OCI-LY7 (cell line): ENCODE results near the gene RPS24. TPM values are rescaled to one million over a fixed set of nuclear protein-coding genes. Genes with fewer than 3 reads are reported as not detected.
"Not testable (repeated sequence)": the region's sequence is repeated elsewhere in the genome, so short reads cannot be mapped to it uniquely, and the experiment has no call there.

Experiments used
- BruUV-seq: library from RNA; stranded (reverse); fragments of 400-500 nt; replicated peaks from 2 replicates; lab custom pipeline; 2021; lab: Mats Ljungman, UMichigan
- CTCF ChIA-PET: fragments of 300-600 bp; sonication (Branson Sonifier 250); formaldehyde crosslinking; loops from one replicate; lab custom pipeline; 2022; ENCODE audit warnings: antibody characterized with exemption; ENCODE audit not compliant: unreplicated experiment; lab: Charles Lee
- POLR2A ChIA-PET: fragments of 300-600 bp; sonication (Branson Sonifier 250); formaldehyde crosslinking; loops from one replicate; lab custom pipeline; 2022; ENCODE audit warnings: antibody characterized with exemption; lab: Charles Lee
- DNase-seq: peaks from one replicate; pipeline ENCODE4 v3.0.0-alpha.2; 2015; ENCODE audit warnings: low spot score
- H2AFZ ChIP-seq: fragments of 200-600 bp; sonication (generic), shearing (Covaris generic); 2 replicates; pipeline ENCODE4 v1.6.1; 2014; ENCODE audit warnings: mild to moderate bottlenecking, antibody characterized with exemption, low read length, moderate library complexity
- H3K27ac ChIP-seq: fragments of 200-600 bp; sonication (generic); 2 replicates; pipeline ENCODE4 v1.5.1; 2014; ENCODE audit warnings: mixed run types, low read depth, mild to moderate bottlenecking, moderate library complexity, low read length, inconsistent platforms; ENCODE audit not compliant: poor library complexity, severe bottlenecking
- H3K36me3 ChIP-seq: fragments of 200-600 bp; sonication (generic); 2 replicates; pipeline ENCODE4 v1.6.1; 2014; ENCODE audit warnings: mild to moderate bottlenecking, antibody characterized with exemption, low read length, moderate library complexity, mixed read lengths; ENCODE audit not compliant: insufficient read depth
- H3K4me1 ChIP-seq: fragments of 200-600 bp; sonication (generic); 2 replicates; pipeline ENCODE4 v1.5.1; 2014; ENCODE audit warnings: mild to moderate bottlenecking, low read length; ENCODE audit not compliant: insufficient read depth, poor library complexity, severe bottlenecking
- H3K4me2 ChIP-seq: fragments of 200-600 bp; sonication (generic); 2 replicates; pipeline ENCODE4 v1.6.1; 2014; ENCODE audit warnings: mild to moderate bottlenecking, low read length
- H3K4me3 ChIP-seq: fragments of 200-600 bp; sonication (generic); 2 replicates; pipeline ENCODE4 v1.5.1; 2014; ENCODE audit warnings: mild to moderate bottlenecking, low read depth, low read length; ENCODE audit not compliant: poor library complexity, severe bottlenecking
- H3K79me2 ChIP-seq: fragments of 200-600 bp; sonication (generic); 2 replicates; pipeline ENCODE4 v1.6.1; 2016; ENCODE audit warnings: low read depth, mild to moderate bottlenecking, low read length, moderate library complexity, mixed read lengths; ENCODE audit not compliant: insufficient read depth
- H3K9me2 ChIP-seq: fragments of 200-600 bp; sonication (generic); 2 replicates; pipeline ENCODE4 v1.6.1; 2016; ENCODE audit warnings: mild to moderate bottlenecking, low read length, mixed read lengths; ENCODE audit not compliant: insufficient read depth
- H3K9me3 ChIP-seq: fragments of 200-600 bp; sonication (generic); 2 replicates; pipeline ENCODE4 v1.6.1; 2014; ENCODE audit warnings: mild to moderate bottlenecking, mixed run types, low read length, mixed read lengths
- H4K20me1 ChIP-seq: fragments of 200-600 bp; sonication (generic); 2 replicates; pipeline ENCODE4 v1.6.1; 2014; ENCODE audit warnings: mild to moderate bottlenecking, antibody characterized with exemption, low read length, moderate library complexity, mixed read lengths; ENCODE audit not compliant: insufficient read depth
- CTCF ChIP-seq: fragments of 200-600 bp; sonication (generic); conservative IDR thresholded peaks from 2 replicates; pipeline ENCODE4 v1.5.1; 2014; ENCODE audit warnings: mild to moderate bottlenecking, antibody characterized with exemption, low read length, moderate library complexity, mixed read lengths
- EZH2phosphoT487 ChIP-seq: fragments of 200-600 bp; sonication (generic); IDR thresholded peaks from 2 replicates; pipeline ENCODE4 v1.6.1; 2018; ENCODE audit warnings: low read depth, borderline replicate concordance, mild to moderate bottlenecking, mixed run types, antibody characterized with exemption, low read length, moderate library complexity, mixed read lengths
- intact Hi-C: fragments of 100-400 bp; cut with micrococcal nuclease; formaldehyde crosslinking; loops from one replicate; pipeline ENCODE4 v1.10.0; 2022; ENCODE audit not compliant: unreplicated experiment
- total RNA-seq, 2 experiments: library from RNA; depleted of rRNA in 1 of 2; stranded (reverse); fragments of >200 nt in 1 of 2; shearing (Covaris generic) in 1 of 2; gene quantifications; 2 replicates each; pipeline ENCODE4 v1.2.3, GENCODE V29; 2014 to 2022

RPS24 gene
- total RNA-seq, 2 experiments from 2014 or later = 2,059 to 3,395 TPM

- Histone ChIP-seq H2AFZ (no peak overlapping the region), H3K79me2 (no peaks in the 10 kb centered on the region), H3K9me3 (no peaks in the 10 kb centered on the region), H3K4me2 (no peak overlapping the region), H3K27ac (no peak overlapping the region), H3K4me3 (no peak overlapping the region), H3K36me3 (no peaks in the 10 kb centered on the region), H3K9me2 (no peaks in the 10 kb centered on the region), H3K4me1 (no peaks in the 10 kb centered on the region), H4K20me1 (no peaks in the 10 kb centered on the region)
- CTCF ChIA-PET = no interaction called here
- no peak for TF ChIP-seq CTCF
- TF ChIP-seq EZH2phosphoT487 = no peak
- no TSS peak for BruUV-seq
- intact Hi-C loops = no loop called here
- POLR2A ChIA-PET = no interaction called here
- DNase-seq = no peak
These were observed 35.5 kb downstream of the RPS24 start for GRCh38 chr10:78069151-78069550.

GRCh38 chr10:78070064-78070463 is 36.4 kb downstream of the RPS24 start:
- POLR2A ChIA-PET, intact Hi-C loops, H3K4me2 ChIP-seq, H3K4me1 ChIP-seq, H2AFZ ChIP-seq, BruUV-seq, H3K4me3 ChIP-seq, H3K9me2 ChIP-seq, H3K27ac ChIP-seq, DNase-seq, H4K20me1 ChIP-seq, CTCF ChIA-PET, H3K79me2 ChIP-seq, H3K36me3 ChIP-seq, H3K9me3 ChIP-seq: not testable (repeated sequence)

GRCh38 chr10:78070726-78071125 is 37.1 kb downstream of the RPS24 start:
- H3K4me3 ChIP-seq = no peak overlapping the region
- CTCF ChIA-PET = no interaction called here
- no peak for DNase-seq
- H3K36me3 ChIP-seq = no peaks in the 10 kb centered on the region
- H3K9me3 ChIP-seq = no peaks in the 10 kb centered on the region
- TF ChIP-seq CTCF = no peak
- no peak for TF ChIP-seq EZH2phosphoT487
- H3K27ac ChIP-seq = no peak overlapping the region
- H3K9me2 ChIP-seq = no peaks in the 10 kb centered on the region
- no peaks in the 10 kb centered on the region for H3K4me1 ChIP-seq
- POLR2A ChIA-PET = no interaction called here
- BruUV-seq = no TSS peak
- H4K20me1 ChIP-seq = no peaks in the 10 kb centered on the region
- intact Hi-C loops = no loop called here
- no peaks in the 10 kb centered on the region for H3K79me2 ChIP-seq
- H3K4me2 ChIP-seq = no peak overlapping the region
- no peak overlapping the region for H2AFZ ChIP-seq
